ENCODE data around the gene ZSWIM4.

Gene ZSWIM4

GRCh38 chr19:13795595-13796300 is 505 bp downstream of the ZSWIM4 start:
- CTCF ChIA-PET = interaction anchor here (0.7 to 5.3 kb wide), 4 partner anchors 8 to 67 kb away, joined by 3 to 25 read pairs (median 5); no protein-coding TSS in a partner anchor
- POLR2A ChIA-PET = interaction anchor here (0.9 to 1.8 kb wide), 7 partner anchors 14 to 63 kb away, joined by 3 to 6 read pairs (median 4); no protein-coding TSS in a partner anchor
- DNase-seq (ENCODE audit: extremely low spot score) = peak; percentile 67
- TF ChIP-seq CTCF (IDR thresholded peaks at IDR 0.05; ENCODE audit: control extremely low read depth, extremely low read depth, low read depth, missing control alignments) = no peak

GRCh38 chr19:13796301-13797057 is 1.2 kb downstream of the ZSWIM4 start:
- ChIA-PET POLR2A (interaction anchor here (1.1 to 1.7 kb wide), 4 partner anchors 14 to 63 kb away, joined by 3 to 6 read pairs (median 4); no protein-coding TSS in a partner anchor), CTCF (interaction anchor here (0.7 to 5.3 kb wide), 10 partner anchors 8 to 76 kb away, joined by 3 to 25 read pairs (median 6); partner anchors contain the start of gene C19orf53)
- no peak for TF ChIP-seq CTCF (IDR thresholded peaks at IDR 0.05; ENCODE audit: control extremely low read depth, extremely low read depth, low read depth, missing control alignments)
- DNase-seq (ENCODE audit: extremely low spot score) = peak; percentile 67

DNA sequence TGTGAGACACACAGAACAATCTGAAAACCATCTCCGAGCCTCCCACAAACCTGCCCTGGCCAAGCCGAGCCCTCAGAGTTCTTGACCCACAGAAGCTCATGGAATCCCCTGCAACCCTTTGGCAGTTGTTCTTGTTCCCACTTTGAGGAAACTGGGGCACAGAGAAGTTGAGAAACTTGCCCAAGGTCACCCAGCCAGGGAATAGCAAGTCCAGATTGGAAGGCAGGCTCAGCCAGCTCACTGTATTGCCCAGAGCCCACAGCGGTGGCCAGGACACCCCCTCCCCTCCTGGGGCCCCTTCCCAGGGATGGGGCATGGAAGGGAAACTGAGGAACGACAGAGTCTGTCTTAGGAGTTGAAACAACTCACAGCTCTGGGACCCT is 1.8 kb downstream of the ZSWIM4 start:
- ChIA-PET CTCF (interaction anchor here (0.9 to 5.3 kb wide), 11 partner anchors 9 to 76 kb away, joined by 3 to 25 read pairs (median 5); partner anchors contain the start of gene C19orf53), POLR2A (interaction anchor here (0.6 to 1.3 kb wide), 2 partner anchors 39 to 72 kb away, joined by 3 to 5 read pairs; no protein-coding TSS in a partner anchor)
- no peak for DNase-seq (ENCODE audit: extremely low spot score)
- TF ChIP-seq CTCF (IDR thresholded peaks at IDR 0.05; ENCODE audit: control extremely low read depth, extremely low read depth, low read depth, missing control alignments) = no peak

GRCh38 chr19:13797870-13798269 is 2.6 kb downstream of the ZSWIM4 start:
- no peak for TF ChIP-seq CTCF (IDR thresholded peaks at IDR 0.05; ENCODE audit: control extremely low read depth, extremely low read depth, low read depth, missing control alignments)
- no peak for DNase-seq (ENCODE audit: extremely low spot score)
- ChIA-PET POLR2A (interaction anchor here (0.6 to 1.3 kb wide), 2 partner anchors 38 to 71 kb away, joined by 3 to 5 read pairs; no protein-coding TSS in a partner anchor), CTCF (interaction anchor here (0.9 to 5.3 kb wide), 10 partner anchors 10 to 65 kb away, joined by 3 to 25 read pairs (median 6); partner anchors contain the start of gene C19orf53)

DNA sequence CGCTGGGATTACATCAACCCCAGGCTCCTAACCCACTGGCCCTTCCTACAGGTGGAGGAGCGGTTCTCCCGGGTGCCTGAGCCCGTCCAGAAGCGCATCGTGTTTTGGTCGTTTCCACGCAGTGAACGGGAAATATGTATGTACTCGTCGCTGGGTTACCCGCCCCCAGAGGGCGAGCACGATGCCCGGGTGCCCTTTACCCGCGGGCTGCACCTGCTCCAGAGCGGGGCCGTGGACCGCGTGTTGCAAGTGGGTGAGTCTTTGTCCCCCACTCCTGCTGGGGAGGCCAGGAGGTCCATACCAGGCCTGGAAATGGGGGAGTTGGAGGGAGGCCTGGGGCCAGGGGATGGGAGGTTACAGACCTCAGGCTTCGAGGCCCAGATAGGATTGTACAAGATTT is 4.4 kb downstream of the ZSWIM4 start:
- CTCF ChIA-PET = no interaction called here
- no peak for DNase-seq (ENCODE audit: extremely low spot score)
- no peak for TF ChIP-seq CTCF (IDR thresholded peaks at IDR 0.05; ENCODE audit: control extremely low read depth, extremely low read depth, low read depth, missing control alignments)
- POLR2A ChIA-PET = no interaction called here

DNA sequence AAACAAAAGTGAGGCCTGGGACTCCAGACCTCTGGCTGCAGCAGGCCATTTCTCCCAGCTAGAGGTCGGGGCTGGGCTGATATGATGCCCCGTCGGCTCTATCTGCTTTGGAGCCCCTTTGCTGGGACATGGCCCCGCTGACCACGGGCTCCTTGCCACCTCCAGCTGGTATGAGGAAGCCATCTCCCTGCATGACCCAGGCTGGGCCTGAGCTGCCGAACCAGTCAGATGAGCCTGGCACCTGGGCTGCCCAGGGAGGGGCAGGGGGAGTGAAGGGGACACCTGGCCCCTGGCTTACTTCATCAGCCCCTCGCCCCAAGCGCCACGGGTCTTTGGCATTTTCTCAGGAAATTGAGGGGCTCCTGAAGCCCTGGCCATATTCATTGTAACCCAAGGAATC is 7.8 kb downstream of the ZSWIM4 start:
- TF ChIP-seq CTCF (IDR thresholded peaks at IDR 0.05; ENCODE audit: control extremely low read depth, extremely low read depth, low read depth, missing control alignments) = no peak
- DNase-seq (ENCODE audit: extremely low spot score) = no peak
- CTCF ChIA-PET = no interaction called here
- POLR2A ChIA-PET = no interaction called here

Data from GM10248 (cell line).